ENCODE results near the gene NOC4L.

The NOC4L gene

DNA sequence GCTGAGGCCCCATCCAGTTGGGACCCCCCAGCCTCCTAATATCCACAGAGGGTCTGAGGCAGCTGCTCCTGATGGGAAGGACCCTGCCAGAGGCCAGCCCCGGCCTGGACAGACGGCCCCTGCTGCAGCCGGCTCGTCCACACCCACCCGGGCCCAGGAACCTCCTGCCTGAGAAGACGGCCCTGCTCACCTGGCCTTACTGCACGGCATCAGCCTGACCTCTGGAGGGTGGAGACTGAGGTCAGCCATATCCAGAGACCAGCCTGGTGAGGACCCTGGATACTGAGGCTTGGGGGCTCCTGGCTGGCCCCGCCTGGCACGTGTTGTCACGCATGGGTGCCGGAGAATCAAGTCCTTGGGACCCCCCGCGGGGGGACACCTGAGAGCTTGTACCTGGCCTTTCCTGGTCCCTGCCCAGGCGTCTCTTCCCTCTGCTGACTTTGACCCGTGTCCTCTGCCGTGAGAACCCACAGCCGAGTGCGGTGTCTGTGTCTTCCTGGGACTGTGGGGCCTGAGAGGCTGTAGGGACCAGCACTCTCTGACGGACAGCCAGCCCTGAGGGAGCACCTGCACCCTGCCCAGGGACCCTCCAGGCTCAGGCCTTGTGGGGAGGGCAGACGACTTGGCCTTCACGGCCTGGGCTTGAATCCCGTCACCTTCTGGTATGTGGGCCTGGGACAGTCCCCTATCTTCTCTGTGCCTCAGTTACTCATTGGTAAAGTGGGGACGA is 57.3 kb downstream of the NOC4L start:
- no peak for DNase-seq
